ENCODE measurements around the gene ZRSR2.
"Not testable (repeated sequence)": the region's sequence is repeated elsewhere in the genome, so short reads cannot be mapped to it uniquely, and the experiment has no call there.

- TF ChIP-seq CTCF, POLR2A (IDR thresholded peaks at IDR 0.05): not testable (repeated sequence)
Measured at GRCh38 chrX:15759886-15760285, 30.4 kb upstream of the ZRSR2 start.
